ENCODE results near the gene NLGN1.

DNA sequence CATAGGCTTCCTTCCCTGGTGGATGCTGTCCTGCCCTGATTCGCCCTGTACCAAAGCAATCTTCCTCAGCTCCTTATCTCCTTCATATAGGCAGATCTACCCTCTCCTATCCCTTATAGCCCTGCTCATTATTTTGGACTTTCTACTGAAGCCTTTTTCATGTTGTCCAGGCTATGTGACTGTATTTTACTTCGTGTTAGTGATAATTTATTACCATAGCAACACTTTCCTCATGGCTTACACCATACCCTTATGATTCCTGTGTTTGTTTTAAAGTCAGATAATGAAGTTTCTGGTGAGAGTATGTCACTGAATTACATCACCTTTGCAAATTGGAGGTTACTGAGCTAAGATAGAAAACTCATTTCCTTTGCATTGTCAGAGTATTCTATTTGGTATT is 352.6 kb downstream of the NLGN1 start:
- TF ChIP-seq EZH2 (IDR thresholded peaks at IDR 0.05; ENCODE audit: insufficient read depth, poor library complexity, severe bottlenecking) (no peak), EZH2phosphoT487 (IDR thresholded peaks at IDR 0.05; ENCODE audit: insufficient read depth, low read depth) (no peak)

Data from GM23248 (cell line).